Stimulated activated naive CD4-positive, alpha-beta T cell treated with Interleukin-2 at 50 U/mL for 16 hours (primary cell): ENCODE data around the gene KIF3A.

Experiments
- DNase-seq: peaks from one replicate; lab custom pipeline; 2025; lab: John Stamatoyannopoulos, UW

The KIF3A gene

DNA sequence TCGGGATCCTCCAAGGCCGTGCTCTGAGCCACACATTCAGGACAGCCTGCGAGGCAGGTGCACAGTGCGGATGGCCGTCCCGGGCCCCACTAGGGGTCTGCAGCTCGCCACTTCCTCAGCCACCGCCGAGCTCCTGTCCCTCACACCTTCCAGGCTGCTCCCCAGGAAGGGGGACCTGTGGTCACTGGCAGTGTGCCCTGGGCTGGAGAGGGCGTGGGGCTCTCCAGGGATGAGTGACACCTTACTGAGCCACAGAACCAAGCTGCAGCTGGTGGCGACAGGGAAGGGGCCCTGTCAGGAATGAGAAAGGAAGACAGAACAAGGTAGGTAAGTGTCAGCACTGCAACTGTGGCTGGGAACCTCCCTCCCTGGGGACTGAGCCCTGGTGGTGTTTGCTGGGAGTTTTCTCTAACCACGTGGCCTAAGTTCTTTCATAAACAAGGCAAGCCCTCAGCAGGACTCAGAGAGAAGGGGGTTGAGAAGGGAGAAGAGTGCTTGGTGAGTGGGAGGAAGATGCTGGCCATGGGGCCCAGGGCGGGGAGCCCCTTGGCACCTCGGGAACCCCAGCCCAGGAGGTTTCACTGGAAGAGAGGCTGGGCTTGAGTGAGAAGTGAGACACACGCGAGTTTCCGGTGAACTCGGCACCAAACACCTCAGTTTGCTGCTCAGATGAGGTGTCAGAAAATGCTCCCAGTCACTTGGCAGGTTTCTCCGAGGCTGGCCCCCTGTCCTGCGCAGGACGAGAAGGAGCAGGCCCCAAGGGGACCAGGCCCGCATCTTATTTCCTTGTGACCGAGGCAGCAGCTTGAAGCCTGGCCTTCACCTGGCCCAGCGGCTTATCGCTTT is 74.2 kb downstream of the KIF3A start:
- DNase-seq: peak; percentile 56

DNA sequence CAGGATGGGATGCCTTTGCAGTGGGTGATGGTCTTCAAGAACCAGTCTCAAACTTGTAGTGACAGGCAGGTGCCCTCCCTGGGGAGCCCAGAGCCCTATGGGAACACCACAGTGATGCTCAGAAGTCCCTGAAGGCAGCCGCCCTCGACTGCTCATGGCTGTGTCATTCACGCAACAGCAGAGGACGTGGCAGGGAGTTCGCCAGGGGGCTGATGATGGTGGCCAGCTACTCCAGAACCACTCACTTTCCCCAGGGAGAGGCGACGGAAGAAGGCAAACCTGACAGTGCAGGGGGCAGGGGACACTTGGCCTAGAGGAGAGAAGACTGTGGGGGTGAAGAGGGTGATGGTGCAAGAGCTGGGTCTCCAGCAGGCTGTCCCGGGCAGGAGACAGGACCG is 75.3 kb downstream of the KIF3A start:
- DNase-seq: no peak

DNA sequence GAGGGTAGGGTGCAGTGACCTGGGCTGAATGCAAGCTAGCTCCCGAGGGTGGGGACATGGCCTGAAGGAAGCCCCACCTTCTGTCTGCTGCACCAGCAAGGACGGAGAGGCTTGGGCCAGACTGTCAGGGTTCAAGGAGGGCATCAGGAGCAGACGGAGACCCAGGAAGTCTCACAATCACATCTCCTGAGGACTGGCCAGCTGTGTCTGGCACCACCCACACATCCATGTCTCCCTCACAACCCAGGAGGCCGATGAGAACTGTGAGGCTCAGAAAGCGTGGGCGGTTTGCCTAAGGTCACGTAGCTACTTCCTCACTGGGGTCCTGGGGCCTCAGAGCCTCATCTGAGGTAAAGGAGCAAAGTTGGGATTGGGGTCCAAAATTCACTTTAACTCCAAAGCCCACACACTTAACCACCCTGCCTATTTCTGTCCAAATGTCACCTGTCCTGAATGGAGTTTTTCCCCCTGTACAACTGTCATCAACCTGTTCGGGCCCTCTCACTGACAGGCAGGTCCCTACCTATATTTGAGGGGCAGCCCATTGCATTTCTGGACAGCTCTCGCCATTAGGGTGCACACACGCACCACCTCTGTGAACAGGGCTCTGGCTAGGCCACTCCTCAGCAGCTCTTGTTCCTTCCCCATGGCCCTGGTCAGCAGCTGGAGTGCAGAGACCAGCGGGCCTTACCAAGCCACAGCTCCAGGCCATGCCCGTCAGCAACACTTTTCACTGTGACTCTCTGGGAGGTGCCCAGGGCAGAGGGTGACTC is 75.9 kb downstream of the KIF3A start:
- no peak for DNase-seq

DNA sequence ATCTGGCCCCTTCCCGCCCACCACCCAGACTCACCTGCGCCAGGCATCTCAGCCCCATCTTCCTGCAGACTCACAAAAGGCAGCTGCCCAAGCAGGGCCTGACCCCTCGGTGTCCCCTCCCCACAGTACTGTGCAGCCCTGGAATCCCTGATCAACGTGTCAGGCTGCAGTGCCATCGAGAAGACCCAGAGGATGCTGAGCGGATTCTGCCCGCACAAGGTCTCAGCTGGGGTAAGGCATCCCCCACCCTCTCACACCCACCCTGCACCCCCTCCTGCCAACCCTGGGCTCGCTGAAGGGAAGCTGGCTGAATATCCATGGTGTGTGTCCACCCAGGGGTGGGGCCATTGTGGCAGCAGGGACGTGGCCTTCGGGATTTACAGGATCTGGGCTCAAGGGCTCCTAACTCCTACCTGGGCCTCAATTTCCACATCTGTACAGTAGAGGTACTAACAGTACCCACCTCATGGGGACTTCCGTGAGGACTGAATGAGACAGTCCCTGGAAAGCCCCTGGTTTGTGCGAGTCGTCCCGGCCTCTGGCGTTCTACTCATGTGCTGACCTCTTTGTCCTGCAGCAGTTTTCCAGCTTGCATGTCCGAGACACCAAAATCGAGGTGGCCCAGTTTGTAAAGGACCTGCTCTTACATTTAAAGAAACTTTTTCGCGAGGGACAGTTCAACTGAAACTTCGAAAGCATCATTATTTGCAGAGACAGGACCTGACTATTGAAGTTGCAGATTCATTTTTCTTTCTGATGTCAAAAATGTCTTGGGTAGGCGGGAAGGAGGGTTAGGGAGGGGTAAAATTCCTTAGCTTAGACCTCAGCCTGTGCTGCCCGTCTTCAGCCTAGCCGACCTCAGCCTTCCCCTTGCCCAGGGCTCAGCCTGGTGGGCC is 77.5 kb downstream of the KIF3A start:
- DNase-seq: no peak

DNA sequence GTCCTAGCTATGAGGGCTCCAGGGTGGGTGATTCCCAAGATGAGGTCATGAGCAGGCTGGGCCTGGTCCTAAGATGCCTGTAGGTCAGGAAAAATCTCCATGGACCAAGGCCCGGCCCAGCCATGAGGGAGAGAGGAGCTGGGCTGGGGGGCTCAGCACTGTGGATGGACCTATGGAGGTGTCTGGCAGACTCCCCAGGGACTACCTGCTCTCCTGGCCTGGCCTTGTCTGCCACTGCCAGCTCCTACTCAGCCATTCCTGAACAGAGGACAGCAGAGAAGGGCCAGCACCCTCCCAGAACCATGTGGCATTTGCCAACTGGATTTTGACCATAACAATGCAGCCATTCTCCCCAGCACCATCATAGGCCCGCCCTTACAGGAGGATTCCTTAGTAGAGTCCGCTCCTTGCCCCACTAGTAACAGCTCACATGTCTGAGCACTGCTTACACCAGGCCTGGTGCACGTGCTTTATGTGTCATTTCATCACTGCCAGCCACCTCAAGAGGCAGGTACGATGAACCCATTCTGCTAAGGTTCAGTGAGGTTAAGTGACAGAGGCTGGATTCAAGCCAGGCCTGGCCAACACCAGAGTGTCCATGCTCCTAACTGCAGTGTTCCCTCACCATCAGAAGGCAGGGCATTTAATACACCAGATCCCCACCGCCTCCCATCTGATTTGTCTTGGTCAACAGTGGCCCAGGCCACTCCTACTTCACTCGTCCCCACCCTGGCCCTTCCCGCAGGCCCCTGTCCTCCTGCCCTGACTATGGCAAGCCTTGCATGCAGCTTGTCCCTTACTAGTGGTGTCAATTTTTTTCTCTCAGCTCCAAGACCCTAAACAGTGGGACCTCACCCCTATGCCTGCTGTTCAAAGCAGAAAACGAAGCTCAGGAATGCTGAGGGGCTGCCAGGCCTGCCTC is 78.7 kb downstream of the KIF3A start:
- DNase-seq: no peak

DNA sequence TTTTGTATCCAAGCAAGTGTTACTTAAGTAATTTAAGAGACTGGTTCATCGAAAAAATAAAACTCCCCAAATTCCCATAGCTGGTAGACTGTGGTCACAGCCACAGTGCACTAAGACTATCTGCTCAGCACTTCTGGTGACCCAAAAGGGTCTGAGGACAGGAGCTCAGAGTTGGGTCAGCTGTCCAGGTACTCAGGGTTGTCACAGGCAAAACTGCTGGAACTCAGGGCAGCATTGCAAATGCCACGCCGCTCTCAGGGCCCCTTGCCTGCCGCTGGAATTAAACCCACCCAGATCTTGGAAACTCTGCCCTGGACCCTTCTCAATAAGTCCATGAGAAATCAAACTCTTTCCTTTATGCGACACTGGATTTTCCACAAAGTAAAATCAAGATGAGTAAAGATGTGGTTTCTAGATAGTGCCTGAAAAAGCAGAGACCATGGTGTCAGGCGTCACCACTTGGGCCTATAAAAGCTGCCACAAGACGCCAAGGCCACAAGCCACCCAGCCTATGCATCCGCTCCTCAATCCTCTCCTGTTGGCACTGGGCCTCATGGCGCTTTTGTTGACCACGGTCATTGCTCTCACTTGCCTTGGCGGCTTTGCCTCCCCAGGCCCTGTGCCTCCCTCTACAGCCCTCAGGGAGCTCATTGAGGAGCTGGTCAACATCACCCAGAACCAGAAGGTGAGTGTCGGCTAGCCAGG is 79.5 kb downstream of the KIF3A start, which contains the start of gene IL13:
TSS of gene IL13 (plus strand) at position 498 of the 705 bp plus-strand sequence. CDS start at position 512, 14 bp downstream.
- DNase-seq: no peak

DNA sequence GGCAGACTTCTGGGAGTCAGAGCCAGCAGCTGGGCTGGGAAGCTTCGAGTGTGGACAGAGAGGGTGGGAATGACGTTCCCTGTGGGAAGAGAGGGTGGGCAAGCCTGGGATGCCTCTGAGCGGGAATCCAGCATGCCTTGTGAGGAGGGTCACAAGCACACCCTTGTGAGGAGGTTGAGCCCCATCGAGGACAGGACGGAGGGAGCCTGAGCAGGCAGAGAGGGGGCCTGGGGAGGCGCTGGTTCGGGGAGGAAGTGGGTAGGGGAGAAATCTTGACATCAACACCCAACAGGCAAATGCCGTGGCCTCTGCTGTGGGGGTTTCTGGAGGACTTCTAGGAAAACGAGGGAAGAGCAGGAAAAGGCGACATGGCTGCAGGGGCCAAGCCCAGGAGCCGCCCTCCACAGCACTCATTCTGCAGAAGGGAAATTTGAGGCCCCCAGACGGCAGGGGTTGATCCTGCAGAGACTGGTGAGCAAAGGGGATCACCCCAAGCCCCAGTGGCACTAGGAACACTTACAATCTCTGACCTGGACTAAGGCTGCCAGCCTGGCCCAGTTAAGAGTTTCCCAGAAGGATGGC is 80.5 kb downstream of the KIF3A start:
- DNase-seq: no peak

DNA sequence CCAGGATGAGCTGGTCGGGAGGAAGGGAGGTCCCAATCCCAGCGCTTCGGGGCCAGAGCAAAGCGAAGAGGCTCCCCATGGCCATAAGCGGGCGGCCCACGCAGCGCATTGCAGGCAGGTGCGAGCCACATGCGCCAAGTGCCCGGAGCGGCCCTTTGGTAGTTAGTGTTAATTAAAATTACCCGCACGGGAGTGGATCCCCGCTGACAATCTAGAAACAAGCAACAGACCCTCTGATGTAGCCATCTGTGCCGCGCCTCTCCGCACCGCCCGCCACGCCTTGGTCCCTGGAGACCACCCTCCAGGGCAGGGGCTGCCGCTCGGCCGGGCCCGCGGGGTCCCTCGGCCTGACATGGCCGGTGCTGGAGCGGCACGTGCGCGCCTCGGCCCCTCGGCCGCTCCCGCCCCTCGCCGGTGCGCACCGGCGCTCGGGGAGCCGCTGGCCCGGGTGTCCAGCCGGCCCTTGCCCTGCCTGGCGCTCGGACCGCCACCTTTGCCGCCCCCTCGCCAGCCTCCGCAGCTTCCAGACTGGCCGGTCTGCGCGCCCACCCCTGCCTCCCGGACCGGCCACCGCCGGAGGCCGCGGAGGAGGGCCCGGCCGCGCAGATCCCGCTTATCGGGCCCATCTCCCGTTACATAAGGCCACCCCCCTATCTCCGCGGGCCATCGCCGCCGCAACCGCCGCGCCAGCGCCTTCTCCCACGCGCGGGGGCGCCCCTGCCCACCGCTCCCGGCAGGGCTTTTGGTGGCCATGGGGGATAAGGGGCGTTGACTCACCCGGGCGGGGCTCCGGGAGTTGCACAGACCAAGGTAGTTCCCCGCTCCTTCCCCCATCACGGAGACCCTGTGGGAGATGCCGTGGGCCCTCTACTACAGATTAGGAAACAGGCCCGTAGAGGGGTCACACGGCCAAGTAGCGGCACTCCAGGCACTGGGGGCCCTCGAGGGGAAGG is 81.2 kb downstream of the KIF3A start:
- DNase-seq: peak; percentile 18

DNA sequence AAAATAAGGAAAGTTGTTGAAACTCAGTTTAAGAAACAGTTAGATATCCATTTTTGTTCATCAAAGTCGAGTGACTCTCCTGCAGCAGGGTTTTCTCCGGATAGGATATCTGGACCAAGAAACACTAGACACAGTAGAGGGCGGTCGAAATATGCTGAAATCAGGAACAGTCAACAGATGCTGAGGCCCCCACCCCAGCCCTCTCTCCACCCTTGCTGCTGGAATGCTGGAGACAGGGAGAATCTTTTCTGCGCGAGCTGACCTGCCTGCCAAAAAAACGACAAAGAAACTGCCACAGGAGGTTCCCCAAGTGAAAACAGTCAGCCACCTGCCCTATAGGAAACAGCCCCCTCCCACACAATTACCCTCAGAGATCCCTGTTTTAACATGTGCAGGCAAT is 83.6 kb downstream of the KIF3A start:
- no peak for DNase-seq

DNA sequence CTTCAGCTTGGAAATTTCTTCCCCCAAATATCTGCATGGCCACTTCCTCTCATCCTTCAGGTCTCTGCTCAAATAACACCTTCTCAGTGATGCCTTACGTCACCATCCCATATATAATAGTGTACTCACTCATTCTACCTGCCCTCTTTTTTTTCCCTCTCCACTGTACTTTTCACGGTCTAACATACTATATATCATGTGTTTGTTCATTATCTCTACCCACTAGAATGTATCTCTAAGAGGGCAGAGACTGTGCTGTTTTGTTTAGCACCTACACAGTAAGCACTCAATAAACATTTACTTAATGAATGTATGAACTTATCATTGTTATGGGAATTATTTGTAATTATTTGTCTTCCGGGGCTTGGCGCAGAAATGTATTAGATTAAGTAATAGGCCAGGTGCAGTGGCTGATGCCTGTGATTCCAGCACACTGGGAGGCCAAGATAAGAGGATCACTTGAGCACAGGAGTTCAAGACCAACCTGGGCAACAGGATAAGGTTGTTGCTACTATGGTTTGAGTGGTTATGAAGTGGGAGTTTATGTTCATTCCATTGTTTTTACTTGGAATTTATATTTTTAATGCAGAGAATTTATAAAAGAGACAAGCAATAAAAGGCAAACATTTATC is 85.4 kb downstream of the KIF3A start:
- no peak for DNase-seq

DNA sequence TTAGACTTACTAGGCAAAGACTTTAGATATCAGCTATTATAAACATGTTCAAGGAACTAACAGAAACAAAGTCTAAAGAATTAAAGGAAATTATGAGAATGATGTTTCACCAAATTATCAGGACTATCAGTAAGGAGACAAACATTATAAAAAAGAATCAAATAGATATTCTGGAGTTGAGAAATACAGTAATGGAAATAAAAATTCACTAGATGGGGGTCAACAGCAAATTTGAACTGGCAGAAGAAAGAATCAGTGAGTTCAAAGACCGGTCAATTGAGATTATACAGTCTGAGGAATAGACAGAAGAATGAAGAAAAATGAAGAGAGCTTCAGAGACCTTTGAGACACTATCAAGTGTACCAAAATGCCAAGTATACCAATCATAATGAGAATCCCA is 89.0 kb downstream of the KIF3A start:
- no peak for DNase-seq

DNA sequence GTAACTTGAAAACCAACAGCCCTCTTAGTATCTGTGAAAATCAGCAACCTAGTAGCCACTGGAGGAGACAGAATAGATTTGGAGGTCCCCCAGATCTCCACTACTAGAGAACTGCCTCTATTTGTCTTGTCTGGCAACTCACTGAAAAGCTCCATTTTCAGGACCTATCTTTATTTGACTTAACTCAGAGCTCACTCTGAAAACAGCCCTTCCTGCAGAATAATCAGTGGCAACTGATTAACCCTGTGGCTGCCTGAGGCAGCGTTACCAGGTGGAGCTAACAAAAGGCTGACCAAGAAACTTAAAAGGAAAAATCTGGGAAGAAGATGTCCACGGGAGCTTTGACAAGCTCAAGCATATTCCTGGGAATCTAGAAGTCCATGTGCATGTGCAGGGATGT is 89.9 kb downstream of the KIF3A start:
- no peak for DNase-seq

DNA sequence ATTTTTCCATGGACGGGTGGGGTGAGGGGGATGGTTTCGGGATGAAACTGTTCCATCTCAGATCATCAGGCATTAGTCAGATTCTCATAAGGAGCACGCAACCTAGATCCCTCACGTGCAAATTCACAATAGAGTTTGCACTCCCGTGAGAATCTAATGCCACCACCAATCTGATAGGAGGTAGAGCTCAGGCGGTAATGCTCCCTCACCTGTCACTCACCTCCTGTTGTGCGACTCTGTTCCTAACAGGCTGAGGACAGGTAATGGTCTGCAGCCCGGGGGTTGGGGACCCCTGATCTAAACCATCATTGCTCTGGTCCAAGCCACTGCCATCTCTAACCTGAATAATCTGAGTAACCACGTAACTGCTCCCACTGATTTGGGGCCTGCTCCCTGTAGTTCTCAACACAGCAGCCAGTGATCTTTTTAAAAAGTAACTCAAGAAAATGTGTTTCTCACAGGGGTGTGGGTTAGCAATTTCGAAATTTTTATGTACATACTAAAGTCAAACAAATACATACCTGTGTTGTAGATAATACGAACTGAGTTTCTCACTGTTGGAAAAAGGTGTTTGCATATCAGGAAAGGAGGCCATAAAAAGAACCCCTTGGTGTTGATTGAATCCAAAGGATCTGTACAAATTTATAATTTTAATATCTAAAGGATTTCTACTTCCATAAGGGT is 90.6 kb downstream of the KIF3A start:
- DNase-seq: no peak

DNA sequence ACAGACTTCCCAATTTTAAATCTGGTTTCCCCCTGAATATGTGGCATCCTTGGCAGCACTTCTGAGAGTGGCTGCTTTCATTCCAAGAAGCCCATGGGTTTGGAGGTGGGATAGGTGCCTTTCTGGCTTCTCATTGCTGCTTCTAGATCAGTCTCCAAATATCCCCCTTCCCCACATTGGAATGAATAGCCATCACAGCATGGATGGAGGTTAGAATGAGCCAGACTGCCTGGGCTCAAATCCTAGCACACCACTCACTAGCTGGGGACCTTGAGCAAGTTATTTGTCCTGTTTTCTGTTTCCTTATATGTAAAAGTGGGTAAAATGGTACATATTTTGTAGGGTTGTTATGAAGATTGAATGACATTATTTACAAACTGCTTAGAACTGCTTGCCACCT is 93.2 kb downstream of the KIF3A start:
- no peak for DNase-seq
